HG03175 (cell line): ENCODE data around the gene CDT1.

Experiments used
- ATAC-seq: cut with Tn5 transposase; IDR thresholded peaks from one replicate; pipeline ENCODE4 v1.9.1; 2021; ENCODE audit warnings: mild to moderate bottlenecking, moderate library complexity; ENCODE audit not compliant: unreplicated experiment

CDT1 gene

GRCh38 chr16:88854306-88855111, 50.9 kb downstream of the CDT1 start:
- ATAC-seq = no peak

DNA sequence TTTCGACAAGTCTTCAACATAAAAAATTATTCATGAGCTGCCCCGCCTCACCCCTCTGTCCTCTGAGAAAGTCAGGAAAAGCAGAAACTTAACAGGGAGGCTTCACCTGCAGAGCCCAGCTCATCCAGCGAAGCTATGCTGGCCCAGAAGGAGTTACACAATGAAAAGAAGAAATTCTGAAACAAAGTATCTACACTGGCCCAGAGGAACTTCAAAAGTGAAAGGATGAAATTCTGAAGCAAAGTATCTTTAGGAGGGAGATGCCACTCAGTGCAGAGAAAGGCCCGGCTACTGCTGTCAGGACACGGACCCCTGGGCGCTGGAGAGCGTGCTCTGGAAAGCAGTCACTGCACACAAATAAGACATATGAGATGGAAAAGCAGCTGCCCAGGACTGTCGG, 51.6 kb downstream of the CDT1 start:
- no peak for ATAC-seq

DNA sequence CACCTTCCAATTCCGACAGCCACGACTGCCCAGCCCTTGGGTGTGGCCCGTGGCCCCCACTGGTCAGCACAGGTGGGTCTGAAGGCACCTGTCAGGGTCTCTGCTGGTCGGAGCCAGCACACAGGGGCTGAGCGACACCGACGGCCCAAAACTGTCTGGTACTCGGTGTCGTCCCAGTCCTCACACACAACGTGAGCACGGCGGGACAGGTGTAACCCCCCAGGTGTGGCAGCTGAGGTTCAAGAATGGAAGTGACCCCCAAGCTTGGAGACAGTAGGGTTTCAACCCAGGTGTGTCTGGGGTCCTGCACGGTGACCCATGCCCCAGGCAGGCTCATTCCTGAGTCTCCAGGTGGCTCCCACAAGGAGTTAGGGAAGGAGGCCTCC, 52.1 kb downstream of the CDT1 start:
- no peak for ATAC-seq

DNA sequence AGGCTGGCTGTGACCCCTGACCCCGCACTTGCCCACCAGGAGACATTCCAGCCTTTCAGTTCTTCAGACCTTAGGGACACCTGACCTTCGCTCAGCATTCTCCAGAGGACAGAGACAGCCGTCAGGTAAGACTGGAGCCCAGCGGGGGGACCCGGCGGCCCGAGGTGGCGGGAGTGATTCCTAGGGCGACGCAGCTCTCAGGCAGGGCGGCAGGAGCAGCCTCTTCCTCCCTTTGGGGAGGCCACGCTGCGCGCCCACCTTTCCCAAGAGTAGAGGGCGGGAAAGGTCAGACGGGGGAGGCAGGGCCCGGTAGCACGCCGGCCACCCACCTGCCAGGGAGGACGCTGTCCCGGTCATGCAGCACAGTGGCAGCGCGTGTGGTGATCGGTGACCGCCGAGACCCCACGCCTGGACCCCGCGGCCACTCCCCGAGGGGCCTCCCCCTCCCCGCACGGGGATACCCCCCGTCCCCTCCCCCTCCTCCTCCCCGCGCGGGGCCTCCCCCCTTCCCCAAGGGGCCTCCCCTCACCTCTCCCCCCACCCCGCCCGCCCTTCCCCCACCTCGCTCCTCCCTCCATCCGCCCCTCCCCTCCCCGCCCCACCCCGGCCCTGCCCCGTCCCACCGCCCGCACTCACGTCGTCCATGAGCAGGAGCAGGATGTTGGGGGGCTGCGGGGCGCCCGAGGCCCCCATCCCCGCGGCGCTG, 52.7 kb downstream of the CDT1 start:
- no peak for ATAC-seq

- ATAC-seq = peak; percentile 84
These were observed 53.5 kb downstream of the CDT1 start, which contains the start of the genes GALNS and TRAPPC2L for GRCh38 chr16:88856828-88857727. TSS of gene GALNS (minus strand) at chr16:88856947. CDS start at chr16:88856877, 70 bp downstream. TSS of gene TRAPPC2L (plus strand) at chr16:88857127. CDS start at chr16:88857151, 24 bp downstream.

GRCh38 chr16:88857728-88858339, 54.2 kb downstream of the CDT1 start:
- peak; percentile 38 for ATAC-seq
